NCI-H2227 (cell line): ENCODE data around the gene PCDHA1.

Experiments
- DNase-seq: peaks from one replicate; lab custom pipeline; 2025; ENCODE audit not compliant: unreplicated experiment; lab: John Stamatoyannopoulos, UW

Gene PCDHA1

GRCh38 chr5:140986117-140986521 lies 200.2 kb downstream of the PCDHA1 start:
- no peak for DNase-seq

- no peak for DNase-seq
Measured at GRCh38 chr5:140988100-140988499, 202.2 kb downstream of the PCDHA1 start.

DNA sequence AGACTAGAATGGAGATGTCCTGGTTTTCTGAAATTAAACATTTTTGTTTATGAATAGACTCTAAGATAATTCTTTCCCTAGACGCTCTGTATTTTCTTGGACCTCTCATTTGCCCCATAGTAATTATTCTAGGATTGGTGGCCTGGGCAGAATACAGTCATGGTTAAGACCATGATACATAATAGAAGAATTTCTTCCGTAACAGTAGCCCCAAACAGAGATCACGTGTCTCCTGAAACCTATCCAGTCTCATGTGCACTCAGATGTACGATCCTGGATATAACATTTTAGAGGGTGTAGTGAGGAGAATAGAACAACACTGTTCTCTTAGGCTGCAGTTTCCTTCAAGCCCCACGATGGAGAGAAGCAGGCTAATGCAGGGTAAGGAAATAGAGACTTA lies 202.7 kb downstream of the PCDHA1 start:
- no peak for DNase-seq

DNA sequence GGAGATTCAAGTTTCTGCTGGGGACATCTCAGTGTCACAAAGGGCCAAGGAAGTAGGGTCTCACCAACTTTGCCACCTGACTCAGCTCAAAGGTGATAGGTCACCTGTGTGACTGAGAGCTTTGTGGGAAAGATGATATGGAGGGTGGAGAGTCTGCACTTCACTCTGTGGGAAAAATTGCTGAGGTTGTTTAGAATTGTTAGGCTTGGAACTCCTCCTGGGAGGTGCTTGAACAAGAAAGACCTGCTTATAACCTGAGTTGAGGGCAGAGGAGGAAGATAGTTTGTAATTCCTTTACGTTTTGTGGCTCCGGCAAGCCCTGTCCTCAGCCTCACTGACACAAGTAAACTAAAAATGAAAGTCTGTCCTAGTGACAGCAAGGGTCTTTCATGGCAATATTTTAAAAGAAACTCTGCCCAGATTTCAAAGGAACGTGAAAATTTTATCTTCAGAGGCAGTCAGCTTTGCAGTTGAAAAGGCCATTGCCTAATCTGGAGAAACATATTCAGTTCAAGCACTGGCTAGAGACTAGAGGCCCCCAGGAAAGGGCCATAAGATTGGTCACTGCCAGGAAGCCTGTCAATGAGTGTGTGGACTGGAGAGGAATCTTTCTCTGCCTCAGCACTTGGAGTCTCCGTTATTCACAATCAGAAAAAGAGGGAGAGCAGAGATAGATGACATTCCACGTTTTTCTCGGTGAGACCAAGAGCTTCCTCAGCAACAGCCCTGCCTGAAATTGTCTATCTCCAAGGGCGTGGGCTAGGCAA lies 203.5 kb downstream of the PCDHA1 start:
- no peak for DNase-seq

DNA sequence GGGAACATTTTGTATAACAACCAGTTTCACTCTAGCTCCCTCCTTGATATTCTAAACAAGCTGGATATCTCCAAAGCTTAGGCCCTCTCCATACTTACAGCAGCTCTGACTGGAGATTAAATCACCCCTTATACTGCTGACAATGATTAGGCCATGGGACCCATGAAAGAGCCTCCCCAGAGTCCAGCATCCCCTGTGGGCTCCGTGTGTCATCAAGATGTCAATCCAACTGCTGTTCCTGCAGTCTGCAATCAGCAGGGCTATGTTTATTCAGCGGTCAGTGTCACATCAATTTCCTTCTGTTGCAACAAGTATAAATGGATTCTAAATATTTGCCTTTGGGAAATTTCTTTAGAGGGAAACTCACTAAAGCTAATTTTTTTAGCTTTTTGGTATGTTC lies 206.9 kb downstream of the PCDHA1 start:
- no peak for DNase-seq

GRCh38 chr5:140996060-140996459 lies 210.1 kb downstream of the PCDHA1 start:
- DNase-seq = no peak

DNA sequence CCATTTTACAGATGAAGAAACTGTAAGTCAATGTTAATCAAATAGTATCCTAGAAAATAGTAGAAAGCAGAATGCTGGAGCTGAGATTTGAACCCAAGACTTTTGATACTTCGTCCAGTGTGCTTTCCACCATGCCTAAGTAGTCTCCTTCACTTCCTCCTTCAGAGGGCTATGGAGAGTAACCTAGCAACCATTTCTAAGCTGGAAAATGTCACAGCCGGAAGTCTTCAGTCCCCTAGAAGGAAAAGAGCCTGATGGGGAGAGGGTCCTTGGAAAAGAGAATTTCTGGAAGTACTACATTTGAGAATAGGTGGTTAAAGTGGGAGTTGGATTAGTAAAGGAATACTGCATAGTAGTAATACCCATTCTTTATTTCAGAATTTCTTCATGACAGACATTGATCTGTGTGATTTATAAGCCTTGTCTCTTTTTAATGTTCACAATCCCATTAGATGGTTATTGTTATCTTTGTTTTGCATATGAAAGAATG lies 213.0 kb downstream of the PCDHA1 start:
- DNase-seq = no peak

DNA sequence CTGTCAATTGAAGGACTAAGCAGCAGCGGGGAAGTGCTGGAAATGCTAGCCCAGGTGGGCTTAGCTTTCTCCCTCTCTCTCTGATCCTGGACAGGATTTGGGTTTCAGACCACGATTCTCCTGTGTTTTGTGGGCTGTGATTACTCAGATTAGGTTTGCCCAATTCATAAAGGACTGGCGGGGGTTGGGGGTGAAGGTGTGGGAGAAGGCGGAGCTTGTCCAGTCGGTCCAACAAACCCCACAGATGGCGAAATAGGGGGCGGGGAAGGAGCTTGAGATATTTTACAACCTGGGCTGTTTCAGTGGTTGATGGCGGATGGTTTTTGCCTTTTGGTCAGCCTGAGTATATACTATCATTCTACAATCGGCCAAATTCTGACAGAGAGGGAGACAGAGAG lies 215.5 kb downstream of the PCDHA1 start:
- DNase-seq = peak; percentile 43

DNA sequence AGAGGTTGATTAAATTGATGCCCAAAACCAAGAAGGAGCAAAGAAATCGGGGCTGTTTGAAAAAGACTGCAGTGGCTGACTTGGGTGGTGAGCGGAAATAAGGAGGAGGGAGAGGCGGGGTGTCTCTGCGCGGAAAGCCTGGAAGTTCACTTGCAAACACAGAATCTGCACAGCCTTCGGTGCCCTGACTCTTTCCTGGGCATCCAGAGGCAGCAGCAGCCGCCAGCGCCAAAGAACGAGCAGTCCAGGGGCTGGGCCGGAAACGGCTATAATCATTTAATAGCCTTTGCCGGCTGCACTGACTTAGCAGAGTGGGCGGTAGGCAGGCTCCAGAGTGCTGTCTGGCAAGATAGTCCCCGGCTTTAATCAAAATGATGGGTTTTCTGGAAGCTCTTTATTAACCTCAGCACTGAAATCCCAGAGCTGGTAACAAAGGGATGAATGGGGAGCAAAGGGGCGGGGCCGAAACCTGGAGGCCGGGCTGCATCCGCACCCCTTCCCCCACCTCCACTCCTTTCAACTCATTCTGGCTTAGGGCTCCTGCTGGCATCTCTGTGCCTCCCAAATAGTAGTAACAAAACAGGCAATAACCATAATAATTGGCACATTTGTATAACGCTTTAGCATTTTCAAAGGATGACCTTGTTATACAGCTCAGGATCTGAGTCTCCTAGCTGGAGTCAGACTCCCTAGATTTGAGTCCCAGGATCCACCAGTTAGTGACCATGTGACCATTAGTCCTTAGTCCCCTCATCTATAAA lies 216.1 kb downstream of the PCDHA1 start:
- DNase-seq = peak; percentile 76

DNA sequence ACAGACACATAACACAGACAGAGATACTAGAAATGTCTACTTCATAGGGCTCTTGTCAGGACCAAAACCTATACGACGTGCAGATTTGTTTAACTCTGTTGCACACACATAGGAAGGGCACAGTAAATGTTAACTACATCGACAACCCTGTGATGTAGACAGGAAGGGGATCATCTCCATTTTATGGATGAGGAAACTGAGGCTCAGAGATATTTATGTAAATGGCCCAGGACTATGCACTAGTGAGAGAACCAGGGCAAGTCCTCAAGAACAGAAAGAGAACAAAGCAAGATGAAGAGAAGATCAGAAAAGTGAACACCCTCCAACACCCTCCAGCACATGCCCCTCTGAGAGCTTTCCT lies 216.6 kb downstream of the PCDHA1 start:
- DNase-seq = no peak

- DNase-seq = no peak
Measured at GRCh38 chr5:141003031-141003430, 217.1 kb downstream of the PCDHA1 start.

GRCh38 chr5:141003791-141004611 lies 218.1 kb downstream of the PCDHA1 start:
- DNase-seq = peak; percentile 13

DNA sequence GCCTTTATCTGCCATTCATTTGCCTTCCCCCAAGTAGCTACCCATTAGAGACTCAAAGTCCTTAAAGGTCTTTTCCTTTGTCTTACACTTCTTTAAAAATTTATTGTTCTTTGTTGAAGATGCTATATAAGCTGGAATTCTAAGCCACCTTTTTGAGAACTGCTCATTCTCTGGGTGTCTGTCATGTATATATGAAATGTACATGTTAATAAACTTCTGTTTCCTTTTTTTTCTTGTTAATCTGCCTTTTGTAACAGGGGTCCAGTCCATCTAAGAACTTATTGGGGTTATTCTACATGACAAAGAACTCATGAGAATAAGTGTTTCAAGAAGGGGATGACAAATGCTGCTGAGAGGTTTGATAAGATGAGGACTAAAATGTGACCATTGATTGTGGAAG lies 221.9 kb downstream of the PCDHA1 start:
- DNase-seq = no peak

DNA sequence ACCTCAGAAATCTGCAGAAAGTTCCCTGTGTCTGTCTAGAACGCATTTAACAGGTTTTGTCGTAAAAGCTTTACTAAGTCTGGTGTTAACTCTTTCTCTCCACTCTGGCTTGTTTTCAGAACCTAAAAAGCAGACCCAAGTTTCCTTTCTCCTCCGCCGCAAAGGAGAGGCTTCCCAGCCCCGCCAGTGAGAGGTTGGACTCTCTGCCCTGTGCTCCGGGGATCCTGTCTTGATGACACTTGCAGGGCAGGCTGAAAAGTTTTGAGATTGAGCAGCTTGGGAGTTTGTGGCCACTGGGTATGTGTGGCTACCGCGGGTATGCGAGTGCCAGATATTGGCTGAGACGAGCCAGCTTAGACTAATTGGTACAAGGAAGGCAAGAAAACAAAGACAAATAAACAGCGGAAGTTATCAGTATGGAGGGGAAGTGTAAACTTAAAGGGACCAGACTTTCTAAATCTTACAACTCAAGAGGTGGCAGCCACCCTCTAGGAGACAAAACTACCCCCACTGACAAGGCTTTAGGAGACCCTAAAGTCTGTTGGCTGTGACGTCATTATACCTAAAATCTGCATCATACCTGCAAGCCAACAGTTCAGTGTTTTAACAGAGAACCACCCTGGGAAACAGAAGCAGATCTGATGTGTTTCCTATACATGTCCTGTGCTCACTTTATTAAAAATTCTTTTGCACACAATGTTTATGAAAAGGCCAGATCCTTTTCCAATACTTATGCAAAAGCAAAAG lies 224.3 kb downstream of the PCDHA1 start:
- DNase-seq = no peak

- no peak for DNase-seq
Measured at GRCh38 chr5:141017943-141018342, 232.0 kb downstream of the PCDHA1 start.

DNA sequence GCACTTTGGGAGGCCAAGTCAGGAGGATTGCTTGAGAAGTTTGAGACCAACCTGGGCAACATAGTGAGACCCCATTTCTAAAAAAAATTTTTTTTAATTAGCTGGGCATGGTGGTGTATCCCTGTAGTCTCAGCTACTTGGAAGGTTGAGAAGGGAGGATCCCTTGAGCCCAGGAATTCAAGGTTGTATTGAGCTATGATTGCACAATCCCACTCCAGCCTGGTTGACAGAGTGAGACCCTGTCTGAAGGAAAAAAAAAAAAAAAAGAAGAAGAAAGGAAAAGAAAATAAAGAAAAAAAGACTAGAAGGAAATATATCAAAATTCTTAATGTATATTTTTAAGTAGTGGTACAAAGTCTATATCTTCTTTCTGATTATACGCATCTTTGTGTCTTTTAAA lies 236.4 kb downstream of the PCDHA1 start:
- DNase-seq = no peak

DNA sequence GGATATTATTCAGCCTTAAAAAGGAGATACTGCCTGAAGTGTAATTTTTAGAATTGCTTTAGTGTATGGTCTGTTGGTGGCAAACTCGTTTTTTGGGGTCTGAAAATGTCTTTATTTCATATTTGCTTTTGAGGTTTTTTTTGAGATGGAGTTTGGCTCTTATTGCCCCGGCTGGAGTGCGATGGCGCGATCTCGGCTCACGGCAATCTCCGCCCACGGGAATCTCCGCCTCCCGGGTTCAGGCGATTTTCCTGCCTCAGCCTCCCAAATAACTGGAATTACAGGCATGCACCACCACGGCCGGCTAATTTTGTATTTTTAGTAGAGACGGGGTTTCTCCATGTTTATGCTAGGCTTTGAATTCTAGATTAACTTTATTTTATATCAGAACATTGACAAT lies 245.1 kb downstream of the PCDHA1 start:
- DNase-seq = no peak

- DNase-seq = no peak
Measured at GRCh38 chr5:141032626-141033025, 246.7 kb downstream of the PCDHA1 start.

GRCh38 chr5:141039061-141039460 lies 253.1 kb downstream of the PCDHA1 start:
- DNase-seq = no peak

GRCh38 chr5:141039517-141039916 lies 253.6 kb downstream of the PCDHA1 start:
- DNase-seq = peak; percentile 68
